Mucosa of descending colon (tissue), 3 donors: ENCODE data around the gene PPFIA1. TPM values are rescaled to one million over a fixed set of nuclear protein-coding genes. Genes with fewer than 3 reads are reported as not detected.
"Not testable (repeated sequence)": the region's sequence is repeated elsewhere in the genome, so short reads cannot be mapped to it uniquely, and the experiment has no call there.

ENCODE experiments used
- ATAC-seq: fragments of 200-7000 bp; cut with Tn5 transposase; one replicate; pipeline ENCODE4 v1.9.1; 2020; ENCODE audit warnings: mild to moderate bottlenecking, moderate library complexity
- DNase-seq, 3 donors: peaks; one replicate each; pipeline ENCODE4 v3.0.0-alpha.2; 2020
- H3K36me3 ChIP-seq: fragments of 200-600 bp; one replicate; pipeline ENCODE4 v1.8.0; 2021; ENCODE audit warnings: low read depth, mild to moderate bottlenecking
- H3K4me1 ChIP-seq: fragments of 200-600 bp; one replicate; pipeline ENCODE4 v1.8.0; 2021; ENCODE audit warnings: low read depth, mild to moderate bottlenecking
- H3K4me3 ChIP-seq: fragments of 200-600 bp; one replicate; pipeline ENCODE4 v1.8.0; 2021; ENCODE audit warnings: mild to moderate bottlenecking
- H3K9me3 ChIP-seq: fragments of 200-600 bp; one replicate; pipeline ENCODE4 v1.8.0; 2021; ENCODE audit warnings: mild to moderate bottlenecking
- CTCF ChIP-seq: fragments of 200-600 bp; IDR thresholded peaks from one replicate; pipeline ENCODE4 v1.8.0; 2022; ENCODE audit warnings: antibody characterized with exemption, mild to moderate bottlenecking
- intact Hi-C, 2 donors: fragments of 100-400 bp; cut with DNase I in 1 of 2; cut with micrococcal nuclease in 1 of 2; formaldehyde crosslinking; loops; one replicate each; pipeline versions ENCODE4 v1.11.0 to v1.11.1; 2022; cut with DNase I, micrococcal nuclease
- total RNA-seq, 3 donors: library from RNA; stranded (reverse); fragmentation: NEBNext Ultra II Directional in 2 of 3; extraction: Animal tissue kit (Norgen Biotek cat#: 25700) in 2 of 3; gene quantifications; one replicate each; pipeline versions ENCODE4 v1.2.1 to v1.2.4, GENCODE V29; 2021 to 2023
- donor health status: DM: no; HTN: no; CAD: no; lungs with moderate emphysema.
- donor health status: DM: no; HTN: no; CAD: no.
- donor health status: DM: no; HTN: yes; CAD: no.

The PPFIA1 gene
- total RNA-seq, 3 donors from 2014 or later: 58.5 to 65.7 (median 65.0) TPM

GRCh38 chr11:70384566-70385152 lies 114.2 kb downstream of the PPFIA1 start:
- no peaks in the 10 kb centered on the region for H3K36me3 ChIP-seq

GRCh38 chr11:70387564-70387963 lies 117.1 kb downstream of the PPFIA1 start:
- intact Hi-C loops: no loop called here
- no peaks in the 10 kb centered on the region for H3K9me3 ChIP-seq
- ATAC-seq (no peak), DNase-seq (no peak)
- no peak overlapping the region for H3K4me3 ChIP-seq
- no peaks in the 10 kb centered on the region for H3K4me1 ChIP-seq
- no peak for TF ChIP-seq CTCF
- H3K36me3 ChIP-seq: no peaks in the 10 kb centered on the region

More at GRCh38 chr11:70384566-70385152, 114.2 kb downstream of the PPFIA1 start:
- no peak overlapping the region for H3K4me3 ChIP-seq
- intact Hi-C loops: no loop called here
- TF ChIP-seq CTCF: no peak
- ATAC-seq (no peak), DNase-seq (no peak)
- H3K9me3 ChIP-seq: no peaks in the 10 kb centered on the region
- H3K4me1 ChIP-seq: no peaks in the 10 kb centered on the region

- Histone ChIP-seq H3K4me3 (no peak overlapping the region), H3K4me1 (no peaks in the 10 kb centered on the region), H3K36me3 (no peaks in the 10 kb centered on the region), H3K9me3 (no peaks in the 10 kb centered on the region)
- intact Hi-C loops: no loop called here
- ATAC-seq (no peak), DNase-seq (no peak)
- TF ChIP-seq CTCF: no peak
Measured at GRCh38 chr11:70389201-70389600, 118.7 kb downstream of the PPFIA1 start.

GRCh38 chr11:70390882-70391281 lies 120.4 kb downstream of the PPFIA1 start:
- H3K4me3 ChIP-seq, H3K9me3 ChIP-seq, H3K36me3 ChIP-seq, DNase-seq, H3K4me1 ChIP-seq, intact Hi-C loops, ATAC-seq: not testable (repeated sequence)

- no peak for TF ChIP-seq CTCF
- no peak overlapping the region for H3K4me3 ChIP-seq
- DNase-seq (no peak), ATAC-seq (no peak)
- intact Hi-C loops: no loop called here
- peaks cover 3% of the 10 kb centered on the region for H3K4me1 ChIP-seq
- H3K36me3 ChIP-seq: no peaks in the 10 kb centered on the region
- no peaks in the 10 kb centered on the region for H3K9me3 ChIP-seq
Measured at GRCh38 chr11:70394211-70394950, 123.9 kb downstream of the PPFIA1 start.

GRCh38 chr11:70397336-70397982 lies 127.0 kb downstream of the PPFIA1 start:
- H3K9me3 ChIP-seq: no peaks in the 10 kb centered on the region
- intact Hi-C loops: no loop called here
- peak overlapping the region; percentile 62 for H3K4me3 ChIP-seq
- H3K36me3 ChIP-seq: no peaks in the 10 kb centered on the region
- DNase-seq: peak in 2 of 3 donors; percentile 26 to 38
- peak; percentile 21 for ATAC-seq
- peaks cover 16% of the 10 kb centered on the region for H3K4me1 ChIP-seq
- no peak for TF ChIP-seq CTCF
